Activated T-helper 1 cell treated with anti-CD3 and anti-CD28 coated beads, Interleukin-2, amount 50 U/mL, for 16 hours (primary cell): ENCODE measurements around the gene ANAPC2.
A peak's percentile ranks its signal among the peaks of the same experiment; 100 is the strongest.

Experiments
- DNase-seq, 2 donors: peaks; one replicate each; pipeline ENCODE4 v3.0.0-alpha.2; 2020; ENCODE audit warnings: low read depth in 1 of 2, low spot score in 1 of 2

ANAPC2 gene, protein sequence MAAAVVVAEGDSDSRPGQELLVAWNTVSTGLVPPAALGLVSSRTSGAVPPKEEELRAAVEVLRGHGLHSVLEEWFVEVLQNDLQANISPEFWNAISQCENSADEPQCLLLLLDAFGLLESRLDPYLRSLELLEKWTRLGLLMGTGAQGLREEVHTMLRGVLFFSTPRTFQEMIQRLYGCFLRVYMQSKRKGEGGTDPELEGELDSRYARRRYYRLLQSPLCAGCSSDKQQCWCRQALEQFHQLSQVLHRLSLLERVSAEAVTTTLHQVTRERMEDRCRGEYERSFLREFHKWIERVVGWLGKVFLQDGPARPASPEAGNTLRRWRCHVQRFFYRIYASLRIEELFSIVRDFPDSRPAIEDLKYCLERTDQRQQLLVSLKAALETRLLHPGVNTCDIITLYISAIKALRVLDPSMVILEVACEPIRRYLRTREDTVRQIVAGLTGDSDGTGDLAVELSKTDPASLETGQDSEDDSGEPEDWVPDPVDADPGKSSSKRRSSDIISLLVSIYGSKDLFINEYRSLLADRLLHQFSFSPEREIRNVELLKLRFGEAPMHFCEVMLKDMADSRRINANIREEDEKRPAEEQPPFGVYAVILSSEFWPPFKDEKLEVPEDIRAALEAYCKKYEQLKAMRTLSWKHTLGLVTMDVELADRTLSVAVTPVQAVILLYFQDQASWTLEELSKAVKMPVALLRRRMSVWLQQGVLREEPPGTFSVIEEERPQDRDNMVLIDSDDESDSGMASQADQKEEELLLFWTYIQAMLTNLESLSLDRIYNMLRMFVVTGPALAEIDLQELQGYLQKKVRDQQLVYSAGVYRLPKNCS

DNA sequence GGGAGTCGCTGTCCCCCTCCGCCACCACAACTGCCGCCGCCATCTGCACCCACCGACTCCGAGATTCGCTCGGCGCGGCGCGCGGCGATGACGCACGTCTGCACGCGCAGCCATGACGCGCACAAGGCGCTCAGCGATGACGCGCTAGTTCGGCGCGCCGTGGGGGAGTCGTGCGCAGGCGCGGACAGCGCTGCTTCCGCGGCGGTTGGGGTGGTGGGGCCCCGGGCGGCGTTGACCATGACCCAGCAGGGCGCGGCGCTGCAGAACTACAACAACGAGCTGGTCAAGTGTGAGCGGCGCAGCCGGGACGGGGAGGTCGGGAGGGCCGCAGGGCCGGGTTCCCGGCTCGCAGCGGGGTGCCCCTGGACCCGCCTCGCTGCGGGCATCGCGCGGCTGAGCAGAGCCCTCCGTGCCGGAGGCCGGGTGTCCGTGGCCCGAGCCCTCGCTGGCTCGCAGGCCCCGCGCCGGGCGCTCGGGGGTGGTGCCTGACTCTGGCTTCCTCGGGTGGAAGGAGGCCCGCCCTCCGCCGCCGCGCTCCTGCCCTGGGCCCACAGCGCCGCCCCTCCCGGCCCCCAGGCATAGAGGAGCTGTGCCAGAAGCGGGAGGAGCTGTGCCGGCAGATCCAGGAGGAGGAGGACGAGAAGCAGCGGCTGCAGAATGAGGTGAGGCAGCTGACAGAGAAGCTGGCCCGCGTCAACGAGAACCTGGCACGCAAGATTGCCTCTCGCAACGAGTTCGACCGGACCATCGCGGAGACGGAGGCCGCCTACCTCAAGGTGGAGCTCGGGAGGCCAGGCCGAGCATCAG lies at the start of gene ANAPC2, which contains the start of gene SSNA1:
Gene ANAPC2 (minus strand): TSS at position 71 of the 807 bp plus-strand sequence. CDS start 28 bp downstream, at position 43.
Gene SSNA1 (plus strand): TSS at position 187 of the 807 bp plus-strand sequence. CDS start 51 bp downstream, at position 238.
- peak; percentile 88 to 91 for DNase-seq

DNA sequence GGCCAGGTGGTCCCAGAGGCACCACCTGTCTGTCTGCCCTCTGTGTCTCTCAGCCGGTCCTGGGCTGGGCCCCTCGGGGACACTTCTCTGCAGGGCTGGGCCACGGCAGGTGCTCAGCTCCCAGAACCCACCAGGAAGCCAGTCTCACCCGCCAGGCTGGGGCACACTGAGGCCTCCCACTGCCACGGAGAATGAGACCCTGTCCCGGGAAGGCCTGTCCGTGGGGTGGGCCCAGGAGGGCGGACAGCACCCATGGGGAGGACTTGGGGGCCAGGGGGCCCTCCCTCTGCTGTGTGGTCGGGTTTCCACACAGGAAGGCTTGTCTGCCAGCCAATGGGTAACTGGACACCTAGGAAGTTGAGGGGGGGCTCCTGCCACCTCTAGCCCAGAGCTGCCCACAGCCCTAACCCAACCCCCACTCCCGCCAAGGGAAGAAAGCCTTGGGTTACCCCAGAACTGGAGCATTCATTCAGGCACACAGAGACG lies 48.6 kb upstream of the ANAPC2 start:
- DNase-seq: no peak

DNA sequence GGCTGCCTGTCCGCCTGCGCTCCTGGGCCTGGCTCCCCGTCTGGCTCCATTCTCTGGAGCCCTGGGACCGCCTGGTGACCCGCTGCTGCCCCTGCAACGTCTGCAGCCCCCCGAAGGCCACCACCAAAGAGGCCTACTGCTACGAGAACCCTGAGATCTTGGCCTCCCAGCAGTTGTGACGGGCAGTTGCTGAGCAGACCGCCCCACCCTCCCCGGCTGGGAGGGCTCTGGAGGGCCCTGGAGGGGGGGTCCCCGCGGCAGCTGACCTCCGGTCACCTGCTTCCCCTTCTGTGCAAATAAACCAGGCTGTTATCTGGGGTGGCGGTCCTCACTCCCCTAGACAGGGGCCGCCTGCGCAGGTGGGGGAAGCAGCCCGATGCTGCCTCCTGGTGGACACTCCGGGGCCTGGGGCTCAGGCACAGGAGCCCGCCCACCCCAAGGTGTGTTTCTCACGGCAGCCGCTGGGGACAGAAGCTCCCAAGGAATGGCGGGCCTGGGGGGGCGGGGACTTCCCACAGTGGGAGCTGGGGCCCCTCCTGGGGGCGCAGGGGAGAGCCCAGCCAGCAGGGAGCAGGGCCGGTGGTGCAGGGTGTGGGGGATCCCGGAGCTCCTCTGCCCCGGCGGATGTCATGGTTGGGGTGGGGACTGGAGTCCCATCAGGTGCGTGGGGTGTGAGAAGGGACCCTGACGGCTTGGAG lies 48.0 kb upstream of the ANAPC2 start:
- peak; percentile 83 to 84 for DNase-seq

DNA sequence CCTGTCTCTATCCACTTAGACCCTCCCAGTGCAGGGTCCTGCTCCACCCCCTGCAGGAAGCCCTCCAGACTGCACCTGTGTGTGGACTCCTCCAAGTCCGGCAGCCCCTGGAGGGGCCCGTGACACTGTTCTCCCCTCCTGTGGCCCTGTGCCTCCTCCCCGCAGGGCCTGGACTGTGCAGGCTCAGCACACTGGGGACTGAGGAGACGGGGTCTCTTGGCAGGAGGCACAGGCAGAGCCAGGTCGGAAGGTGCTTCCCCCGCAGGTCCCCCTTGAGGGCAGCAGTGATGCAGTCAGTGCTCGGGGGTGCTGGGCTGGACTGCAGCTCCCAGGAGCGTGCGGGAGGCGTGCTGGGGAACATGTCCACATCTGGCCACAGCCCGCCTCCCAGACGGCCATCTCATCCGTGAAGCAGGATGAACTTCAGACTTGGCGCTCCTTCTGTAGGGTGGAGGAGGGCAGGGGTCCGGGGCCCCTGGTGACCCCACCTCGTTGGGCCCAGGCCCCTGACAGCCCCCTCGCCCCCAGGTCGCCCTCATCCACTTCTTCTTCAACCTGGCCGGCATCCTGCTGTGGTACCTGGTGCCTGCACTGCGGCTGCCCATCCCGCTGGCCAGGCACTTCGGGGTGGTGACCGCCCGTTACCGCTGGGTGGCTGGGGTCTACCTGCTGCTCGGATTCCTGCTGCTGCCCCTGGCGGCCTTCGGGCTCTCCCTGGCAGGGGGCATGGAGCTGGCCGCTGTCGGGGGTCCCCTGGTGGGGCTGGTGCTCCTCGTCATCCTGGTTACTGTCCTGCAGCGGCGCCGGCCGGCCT lies 47.3 kb upstream of the ANAPC2 start:
- no peak for DNase-seq

DNA sequence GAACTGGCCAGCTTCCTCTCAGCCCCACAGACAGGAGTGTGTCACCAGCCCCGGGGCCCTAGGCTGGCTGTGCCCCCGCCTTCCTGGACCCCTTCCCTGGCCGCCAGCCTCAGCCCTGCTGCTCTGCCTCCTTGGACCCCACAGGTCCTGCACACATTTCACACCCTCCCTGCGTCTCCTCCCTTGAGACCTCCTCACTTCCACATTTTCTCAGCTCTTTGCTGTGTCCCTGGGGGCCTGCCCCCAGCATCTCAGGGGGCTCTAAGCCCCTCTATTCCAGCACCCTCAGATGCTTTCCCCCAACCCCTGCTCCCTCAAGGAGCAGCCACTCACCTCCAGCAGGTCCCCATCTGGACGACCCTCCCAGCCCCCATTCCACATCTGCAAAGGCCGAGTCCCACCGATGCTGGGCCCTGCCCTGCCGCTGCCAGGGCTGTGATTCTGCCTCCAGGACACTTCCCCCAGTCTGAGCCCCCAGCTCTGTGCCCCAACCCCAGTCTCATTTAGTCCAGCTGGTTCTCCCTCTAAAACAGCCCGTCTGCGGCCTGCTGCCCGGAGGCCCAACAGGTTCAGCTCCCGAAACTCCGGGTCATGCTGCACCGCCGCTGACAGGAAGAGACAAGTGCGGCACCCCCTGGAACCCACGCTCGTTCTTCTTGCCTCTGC lies 46.5 kb upstream of the ANAPC2 start:
- no peak for DNase-seq

DNA sequence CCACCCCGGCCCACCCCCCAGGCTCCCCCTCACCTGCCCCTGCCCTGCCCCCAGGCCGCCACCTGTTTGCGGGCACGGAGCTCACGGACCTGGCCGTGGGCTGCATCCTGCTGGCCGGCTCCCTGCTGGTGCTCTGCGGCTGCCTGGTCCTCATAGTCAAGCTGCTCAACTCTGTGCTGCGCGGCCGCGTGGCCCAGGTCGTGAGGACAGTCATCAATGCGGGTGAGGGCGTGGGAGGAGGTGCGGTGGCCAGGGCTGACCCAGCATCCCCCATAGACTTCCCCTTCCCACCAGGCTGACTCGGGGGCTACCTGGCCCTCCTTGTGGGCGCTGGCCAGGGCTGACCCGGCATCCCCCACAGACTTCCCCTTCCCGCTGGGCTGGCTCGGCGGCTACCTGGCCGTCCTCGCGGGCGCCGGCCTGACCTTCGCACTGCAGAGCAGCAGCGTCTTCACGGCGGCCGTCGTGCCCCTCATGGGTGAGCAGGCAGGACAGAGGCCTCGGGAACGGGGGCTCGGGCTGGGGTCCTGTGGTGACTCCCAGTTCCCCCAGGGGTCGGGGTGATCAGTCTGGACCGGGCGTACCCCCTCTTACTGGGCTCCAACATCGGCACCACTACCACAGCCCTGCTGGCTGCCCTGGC lies 45.8 kb upstream of the ANAPC2 start:
- no peak for DNase-seq

DNA sequence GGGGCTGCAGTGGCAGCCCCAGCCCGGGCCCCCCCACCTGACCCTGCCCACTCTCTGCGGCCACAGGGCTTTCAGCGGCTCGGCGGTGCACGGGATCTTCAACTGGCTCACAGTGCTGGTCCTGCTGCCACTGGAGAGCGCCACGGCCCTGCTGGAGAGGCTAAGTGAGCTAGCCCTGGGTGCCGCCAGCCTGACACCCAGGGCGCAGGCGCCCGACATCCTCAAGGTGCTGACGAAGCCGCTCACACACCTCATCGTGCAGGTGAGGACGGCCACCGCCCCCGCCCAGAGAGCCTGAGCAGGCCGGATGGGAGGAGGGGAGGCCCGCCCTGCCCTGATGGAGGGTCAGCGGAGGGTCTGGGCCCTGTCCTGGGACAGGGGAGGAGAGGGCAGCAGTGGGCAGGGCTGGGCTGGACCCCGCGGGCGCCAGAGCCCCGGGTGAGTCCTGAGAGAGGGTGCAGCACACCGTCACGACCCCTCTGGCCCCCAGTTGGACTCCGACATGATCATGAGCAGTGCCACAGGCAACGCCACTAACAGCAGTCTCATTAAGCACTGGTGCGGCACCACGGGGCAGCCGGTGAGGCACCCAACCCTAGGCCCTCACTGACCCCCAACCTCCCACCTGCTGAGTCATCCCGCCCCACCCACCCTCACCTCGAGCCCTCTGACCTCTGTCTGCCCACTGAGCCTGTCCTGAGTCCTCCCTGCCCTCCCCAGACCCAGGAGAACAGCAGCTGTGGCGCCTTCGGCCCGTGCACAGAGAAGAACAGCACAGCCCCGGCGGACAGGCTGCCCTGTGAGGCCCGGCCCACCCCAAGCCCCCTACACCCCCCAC lies 45.0 kb upstream of the ANAPC2 start:
- no peak for DNase-seq

DNA sequence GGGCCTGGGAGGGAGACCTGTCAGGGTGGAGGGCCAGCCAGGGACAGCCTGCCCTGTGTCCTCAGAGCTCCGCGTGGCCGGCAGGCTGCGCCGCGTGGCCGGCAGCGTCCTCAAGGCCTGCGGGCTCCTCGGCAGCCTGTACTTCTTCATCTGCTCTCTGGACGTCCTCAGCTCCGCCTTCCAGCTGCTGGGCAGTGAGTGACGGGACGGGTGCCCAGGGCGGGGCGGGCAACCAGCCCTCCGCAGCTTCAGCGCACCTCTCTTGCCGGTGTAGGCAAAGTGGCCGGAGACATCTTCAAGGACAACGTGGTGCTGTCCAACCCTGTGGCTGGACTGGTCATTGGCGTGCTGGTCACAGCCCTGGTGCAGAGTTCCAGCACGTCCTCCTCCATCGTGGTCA lies 44.1 kb upstream of the ANAPC2 start:
- DNase-seq: no peak

DNA sequence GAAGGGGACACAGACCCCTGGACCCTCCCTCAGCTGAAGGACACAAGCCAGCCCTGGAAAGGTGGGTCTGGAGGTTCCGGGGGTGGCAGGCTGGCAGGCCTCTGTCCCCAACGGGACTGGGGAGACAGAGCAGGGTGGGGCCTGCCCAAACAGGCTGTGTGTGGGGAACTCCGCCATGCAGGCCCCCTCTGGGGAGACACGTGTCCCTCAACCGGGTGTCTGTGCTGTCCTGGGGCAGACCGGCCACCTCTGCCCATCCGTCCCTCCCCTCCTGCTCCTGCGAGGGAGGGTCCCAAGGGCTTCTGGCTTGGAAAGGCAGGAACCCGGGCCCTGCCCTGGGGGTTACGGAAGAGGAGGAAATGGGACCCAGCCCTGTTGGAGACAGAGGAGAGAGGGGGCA lies 43.7 kb upstream of the ANAPC2 start:
- no peak for DNase-seq

DNA sequence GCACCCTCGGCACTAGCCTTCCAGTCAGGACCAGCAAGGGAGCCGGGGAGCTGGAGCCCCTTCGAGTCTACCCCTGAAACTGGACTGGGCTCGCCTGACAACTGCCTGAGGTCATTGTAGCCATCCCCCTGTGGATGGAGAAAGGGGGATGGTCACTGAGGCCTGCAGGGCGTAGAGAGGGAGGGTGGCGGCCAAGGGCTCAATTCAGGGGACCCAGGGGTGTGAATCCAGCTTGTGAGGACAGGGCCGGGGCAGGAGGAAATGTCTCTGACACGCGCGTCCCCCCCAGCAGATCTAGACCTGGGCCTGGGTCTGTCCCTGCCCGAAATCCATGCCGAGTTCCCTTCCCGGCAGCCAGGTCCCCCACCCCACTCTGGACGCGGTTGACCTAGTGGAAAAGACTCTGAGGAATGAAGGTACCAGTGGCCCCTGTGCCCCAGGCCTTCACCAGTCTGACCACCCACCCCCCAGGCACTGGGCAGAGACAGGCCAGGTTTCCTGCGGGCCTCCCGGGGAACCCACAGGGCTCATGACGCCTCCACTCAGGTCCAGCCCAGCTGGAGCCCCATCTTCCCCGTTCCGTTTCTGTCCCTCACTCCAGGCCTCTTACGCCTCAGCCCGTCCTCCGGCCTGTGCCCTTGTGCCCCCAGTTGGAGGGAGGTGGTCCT lies 43.1 kb upstream of the ANAPC2 start:
- no peak for DNase-seq

DNA sequence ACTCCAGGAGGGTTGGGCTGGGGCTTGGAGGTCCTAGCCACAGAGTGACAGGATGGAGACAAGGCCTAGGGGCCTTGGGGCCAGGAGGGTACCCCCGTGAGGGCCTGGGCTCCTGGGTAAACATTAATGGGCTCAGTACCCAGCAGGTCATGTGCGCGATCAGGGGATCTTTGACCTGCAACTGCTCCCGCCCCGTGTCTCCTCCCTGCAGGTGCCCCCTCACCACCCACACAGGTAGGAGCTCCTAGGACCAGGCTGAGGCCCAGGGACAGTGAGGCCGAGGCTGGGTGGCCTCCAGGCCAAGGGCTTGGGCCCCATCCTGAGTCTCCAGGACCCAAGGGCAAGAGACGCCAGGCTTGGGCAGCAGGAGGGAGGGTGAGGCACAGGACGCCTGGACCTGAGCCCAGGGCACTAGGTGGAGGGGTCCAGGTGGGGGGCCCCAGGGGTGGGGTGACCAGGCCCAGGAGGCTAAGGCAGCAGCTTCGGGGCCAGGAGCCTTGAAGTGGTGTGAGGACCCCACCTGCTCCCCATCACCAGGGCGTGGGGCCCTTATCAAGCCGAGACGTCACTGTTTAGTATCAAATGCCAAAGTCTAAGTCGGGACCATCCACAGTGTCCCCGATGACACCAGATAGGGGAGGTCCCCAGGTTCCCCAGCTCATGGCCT lies 42.5 kb upstream of the ANAPC2 start, which contains the start of gene SLC34A3:
Gene SLC34A3 (plus strand): TSS at position 197 of the 667 bp plus-strand sequence. CDS start 802 bp downstream, outside the sequence.
- DNase-seq: no peak

DNA sequence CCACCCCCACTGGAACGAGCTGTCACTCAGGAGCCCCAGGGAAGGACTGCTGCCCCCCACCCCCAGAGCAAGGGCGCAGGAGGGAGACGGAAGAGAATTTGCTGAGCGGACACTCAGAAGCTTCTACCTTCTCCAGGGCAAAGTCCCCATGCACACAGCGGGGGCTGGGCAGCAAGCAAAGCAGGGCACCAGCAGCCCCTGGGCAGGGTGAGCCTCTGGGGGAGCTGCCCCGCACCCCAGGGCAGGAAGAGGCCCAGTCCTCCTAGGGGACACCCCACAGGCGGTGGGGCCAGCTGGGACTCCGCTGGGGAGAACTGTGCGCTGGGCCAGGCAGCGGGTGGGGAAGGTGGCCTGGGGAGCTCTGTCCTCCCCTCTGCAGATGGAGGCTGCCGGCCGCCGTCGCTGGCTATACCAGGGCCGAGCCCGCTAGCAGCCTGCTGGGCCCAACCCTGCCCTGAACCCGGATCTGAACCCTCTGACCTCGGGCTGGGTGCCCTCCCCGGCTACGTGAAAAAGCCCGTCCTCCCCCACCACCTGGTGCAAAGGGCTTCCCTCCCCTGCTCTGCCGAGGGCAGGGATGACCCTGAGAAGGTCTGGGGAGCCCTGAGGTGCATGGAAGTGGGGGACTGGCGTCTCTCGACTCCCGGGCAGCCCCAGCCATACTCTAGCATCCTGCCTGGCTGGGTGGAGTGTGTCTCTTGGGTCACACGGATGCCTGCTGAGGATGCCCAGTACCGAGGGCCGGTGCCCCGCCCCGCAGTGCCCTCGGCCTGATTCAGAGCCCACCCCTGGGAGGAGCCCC lies 41.7 kb upstream of the ANAPC2 start:
- no peak for DNase-seq

DNA sequence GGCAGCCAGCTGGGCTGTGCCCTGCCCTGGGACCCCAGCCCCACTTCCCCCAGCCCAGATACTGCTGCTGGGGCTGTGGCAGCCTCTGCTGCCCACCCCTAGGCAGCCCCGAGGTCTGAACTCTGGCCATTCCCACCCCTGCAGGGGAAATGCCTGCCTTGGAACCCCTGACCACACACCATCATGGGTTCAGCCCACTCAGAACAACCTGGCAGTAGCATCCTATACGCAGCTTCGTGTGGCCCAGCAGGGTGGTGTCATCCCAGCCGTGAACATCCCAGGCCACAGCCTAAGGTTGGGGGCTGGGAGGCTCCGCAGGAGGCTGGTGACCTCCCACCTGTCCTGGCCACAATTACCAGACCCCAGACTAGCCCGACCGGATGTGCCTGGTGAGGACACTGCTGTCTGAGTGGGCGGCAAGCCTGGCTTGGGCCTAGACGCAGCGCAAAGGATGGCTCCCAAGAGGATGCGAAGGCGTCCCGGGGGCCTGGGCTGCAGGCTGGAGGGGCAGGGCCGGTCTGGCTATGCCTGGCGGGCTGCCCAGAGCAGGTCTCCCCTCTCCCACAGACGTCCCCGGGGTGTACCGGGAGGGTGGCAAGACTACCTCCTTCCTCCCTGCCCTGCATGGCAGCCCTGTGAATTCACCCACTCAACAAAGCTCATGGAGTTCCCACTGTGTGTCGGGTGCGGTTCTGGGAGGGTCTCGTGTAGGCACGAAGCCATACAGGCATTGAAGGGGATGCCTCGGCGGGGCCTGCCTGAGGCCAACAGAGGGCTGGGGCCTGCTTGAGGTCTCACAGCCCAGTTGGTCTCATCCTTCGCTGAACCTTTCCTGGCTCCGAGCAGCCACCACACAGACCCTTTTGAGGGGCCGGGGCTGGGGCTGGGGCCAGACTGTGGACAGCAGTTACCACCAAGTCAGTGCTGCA lies 40.9 kb upstream of the ANAPC2 start:
- no peak for DNase-seq

DNA sequence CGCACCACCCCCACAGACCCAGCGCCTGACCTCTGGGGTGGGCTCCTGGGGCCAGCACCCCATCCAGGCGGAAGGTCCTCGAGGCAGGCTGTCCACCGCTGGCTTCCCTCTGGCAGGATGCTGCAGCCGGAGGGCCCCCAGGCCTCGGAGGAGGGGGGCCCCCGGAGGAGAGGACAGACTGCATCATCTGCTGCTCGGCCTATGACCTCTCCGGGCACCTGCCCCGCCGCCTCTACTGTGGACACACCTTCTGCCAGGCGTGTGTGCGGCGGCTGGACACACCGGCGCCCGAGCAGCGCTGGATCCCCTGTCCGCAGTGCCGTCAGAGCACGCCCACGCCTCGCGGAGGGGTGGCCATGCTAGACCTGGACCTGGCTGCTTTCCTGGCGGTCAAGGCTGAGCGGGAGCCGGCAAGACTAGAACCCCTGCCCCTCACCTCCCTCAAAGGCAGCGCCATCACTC lies 40.2 kb upstream of the ANAPC2 start:
- no peak for DNase-seq
